Activated T-helper 1 cell treated with anti-CD3 and anti-CD28 coated beads, Interleukin-2, amount 50 U/mL, for 16 hours (primary cell): ENCODE results near the gene CEP70.
"Not testable (repeated sequence)": the region's sequence is repeated elsewhere in the genome, so short reads cannot be mapped to it uniquely, and the experiment has no call there.

Experiments used
- DNase-seq, 2 donors: peaks; one replicate each; pipeline ENCODE4 v3.0.0-alpha.2; 2020; ENCODE audit warnings: low read depth in 1 of 2, low spot score in 1 of 2

CEP70 gene

GRCh38 chr3:138593488-138594149 lies 441 bp downstream of the CEP70 start:
- no peak for DNase-seq

GRCh38 chr3:138591392-138591791 lies 2.7 kb downstream of the CEP70 start:
- DNase-seq = no peak

- DNase-seq = no peak
Measured at GRCh38 chr3:138588445-138588844, 5.6 kb downstream of the CEP70 start.

- DNase-seq = no peak
Measured at GRCh38 chr3:138587374-138587773, 6.7 kb downstream of the CEP70 start.

GRCh38 chr3:138578961-138579574 lies 15.0 kb downstream of the CEP70 start:
- no peak for DNase-seq

- no peak for DNase-seq
Measured at GRCh38 chr3:138578141-138578540, 15.9 kb downstream of the CEP70 start.

- no peak for DNase-seq
Measured at GRCh38 chr3:138573138-138573537, 20.9 kb downstream of the CEP70 start.

- DNase-seq = not testable (repeated sequence)
Measured at GRCh38 chr3:138569624-138570023, 24.4 kb downstream of the CEP70 start.

GRCh38 chr3:138569090-138569489 lies 25.0 kb downstream of the CEP70 start:
- no peak for DNase-seq

GRCh38 chr3:138567403-138567802 lies 26.7 kb downstream of the CEP70 start:
- DNase-seq = no peak

GRCh38 chr3:138566293-138566692 lies 27.8 kb downstream of the CEP70 start:
- DNase-seq = not testable (repeated sequence)

- DNase-seq = not testable (repeated sequence)
Measured at GRCh38 chr3:138562902-138563301, 31.2 kb downstream of the CEP70 start.

GRCh38 chr3:138560501-138560900 lies 33.6 kb downstream of the CEP70 start:
- no peak for DNase-seq

- no peak for DNase-seq
Measured at GRCh38 chr3:138559134-138559533, 34.9 kb downstream of the CEP70 start.

GRCh38 chr3:138554775-138555174 lies 39.3 kb downstream of the CEP70 start:
- DNase-seq = not testable (repeated sequence)

GRCh38 chr3:138550958-138551357 lies 43.1 kb downstream of the CEP70 start:
- DNase-seq = not testable (repeated sequence)

- no peak for DNase-seq
Measured at GRCh38 chr3:138549179-138549977, 44.7 kb downstream of the CEP70 start.

GRCh38 chr3:138547342-138547975 lies 46.6 kb downstream of the CEP70 start:
- no peak for DNase-seq

GRCh38 chr3:138544546-138544945 lies 49.5 kb downstream of the CEP70 start:
- DNase-seq = no peak

GRCh38 chr3:138542977-138543376 lies 51.1 kb downstream of the CEP70 start:
- no peak for DNase-seq

- no peak for DNase-seq
Measured at GRCh38 chr3:138539352-138539751, 54.7 kb downstream of the CEP70 start.

- not testable (repeated sequence) for DNase-seq
Measured at GRCh38 chr3:138521445-138521844, 72.6 kb downstream of the CEP70 start.
